Testis (tissue), 5 donors: ENCODE measurements around the gene ACER3. TPM values are rescaled to one million over a fixed set of nuclear protein-coding genes. Genes with fewer than 3 reads are reported as not detected.
"Not testable (repeated sequence)": the region's sequence is repeated elsewhere in the genome, so short reads cannot be mapped to it uniquely, and the experiment has no call there.

ENCODE experiments used
- DNase-seq: peaks from one replicate; pipeline ENCODE4 v3.0.0-alpha.2; 2019
- H3K27ac ChIP-seq, 2 donors: fragments of 200-600 bp; sonication (generic); one replicate each; pipeline ENCODE4 v1.5.1; 2019
- H3K27me3 ChIP-seq: fragments of 200-600 bp; sonication (generic); one replicate; pipeline ENCODE4 v1.5.1; 2019
- H3K36me3 ChIP-seq: fragments of 200-600 bp; sonication (generic); one replicate; pipeline ENCODE4 v1.5.1; 2017; ENCODE audit warnings: low read depth; ENCODE audit errors: missing control alignments
- H3K4me1 ChIP-seq: fragments of 200-600 bp; sonication (generic); one replicate; pipeline ENCODE4 v1.5.1; 2019
- H3K4me3 ChIP-seq, 2 donors: fragments of 200-600 bp; sonication (generic); one replicate each; pipeline ENCODE4 v1.5.1; 2017 to 2019
- H3K9me3 ChIP-seq: fragments of 200-600 bp; sonication (generic); one replicate; pipeline ENCODE4 v1.5.1; 2017
- POLR2A ChIP-seq: fragments of 450-650 bp; IDR thresholded peaks from one replicate; pipeline ENCODE4 v1.6.1; 2017; ENCODE audit warnings: antibody characterized with exemption, mild to moderate bottlenecking, moderate library complexity
- WGBS, 2 donors: methylation state at CpG; one replicate each; pipeline ENCODE4 v1.1.5; 2018; 5-methylcytosine and 5-hydroxymethylcytosine counted together
- intact Hi-C: fragments of 100-400 bp; cut with DNase I; formaldehyde crosslinking; loops from one replicate; pipeline ENCODE4 v1.15.1; 2023; ENCODE audit warnings: low total_unique reads
- long read RNA-seq, 2 donors: transcript quantifications; one replicate each; lab custom pipeline, GENCODE V29; 2026
- polyA plus RNA-seq: library from polyadenylated mRNA; stranded (reverse); fragments of 350-450 nt; fragmentation: Illumina TruSeq; extraction: RNeasy Lipid Tissue Mini Kit (QIAGEN cat#74804); gene quantifications from one replicate; pipeline ENCODE4 v1.2.3, GENCODE V29; 2014; ENCODE audit warnings: low read depth, low replicate concordance; ENCODE audit not compliant: insufficient read depth
- total RNA-seq, 2 donors: library from RNA; depleted of rRNA; stranded (reverse); fragments of >200 nt; gene quantifications; one replicate each; pipeline ENCODE4 v1.2.3, GENCODE V29; 2016
- TF ChIP-seq, protein P1 (sequence below), 3 experiments: fragments of 450-650 bp in 2 of 3; fragments of 200-600 bp in 1 of 3; sonication (generic) in 1 of 3; IDR thresholded peaks; one replicate each; pipeline ENCODE4 v1.5.1; 2016 to 2019; ENCODE audit warnings: antibody characterized with exemption in 3 of 3, mild to moderate bottlenecking in 2 of 3, moderate library complexity in 1 of 3

Gene ACER3
- total RNA-seq: 10 to 100 TPM; 14.6 to 23.7 TPM
- 34.8 TPM for polyA plus RNA-seq
- long read RNA-seq, donor 1, full-length matches to known transcripts: 5 of 5 reads
- long read RNA-seq, donor 1, partial matches to known transcripts: 0 of 5 reads
- long read RNA-seq, donor 1, other reads (novel, unspliced or antisense): 0 of 5 reads
- long read RNA-seq, donor 2, full-length matches to known transcripts: 3 of 3 reads
- long read RNA-seq, donor 2, partial matches to known transcripts: 0 of 3 reads
- long read RNA-seq, donor 2, other reads (novel, unspliced or antisense): 0 of 3 reads

DNA sequence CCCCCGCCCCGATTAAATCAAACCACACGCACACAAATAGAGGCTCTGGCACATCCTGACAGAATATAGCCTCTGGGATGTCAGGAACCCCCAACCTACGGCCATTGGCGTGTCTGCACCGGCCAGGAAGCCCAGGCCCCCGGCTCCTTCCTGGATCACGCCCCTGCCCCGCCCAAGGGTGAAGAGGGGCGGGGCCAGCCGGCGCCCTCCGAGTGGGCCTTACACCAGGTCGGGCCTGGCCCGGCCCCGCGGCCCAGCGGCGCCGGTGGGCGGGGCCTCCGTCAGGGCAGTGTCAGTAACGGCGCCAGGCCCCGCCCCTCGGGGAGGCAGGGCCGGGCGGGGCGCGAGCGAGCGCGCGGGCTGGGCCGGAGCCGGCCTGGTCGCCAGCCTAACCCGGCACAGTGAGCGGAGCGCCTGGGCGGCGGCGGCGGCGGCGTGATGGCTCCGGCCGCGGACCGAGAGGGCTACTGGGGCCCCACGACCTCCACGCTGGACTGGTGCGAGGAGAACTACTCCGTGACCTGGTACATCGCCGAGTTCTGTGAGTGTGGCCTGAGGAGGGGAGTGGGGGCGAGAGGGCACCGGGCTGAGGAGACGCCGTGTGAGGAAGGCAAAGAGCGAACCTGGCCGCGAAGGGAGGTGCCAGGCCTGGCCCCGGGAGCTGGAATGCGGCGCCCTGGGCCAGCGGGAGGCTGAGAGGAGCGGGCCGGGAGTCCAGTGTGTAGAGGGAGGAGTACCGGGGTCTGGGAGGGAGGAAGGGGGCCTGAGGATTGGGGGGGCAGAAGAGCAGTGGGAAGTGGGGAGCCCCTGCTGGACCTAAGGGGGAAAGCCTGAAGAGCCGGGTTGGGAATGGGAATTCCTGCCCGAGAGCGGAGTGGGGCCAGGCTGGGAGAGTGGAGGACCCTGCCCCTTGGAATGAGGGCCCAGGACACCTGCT is at the start of gene ACER3:
ACER3 (plus strand) TSS at position 380 of the 937 bp plus-strand sequence; CDS start at position 439, 59 bp downstream.
- Histone ChIP-seq H3K27me3 (no peaks in the 10 kb centered on the region), H3K36me3 (no peaks in the 10 kb centered on the region), H3K4me1 (peaks cover 8% of the 10 kb centered on the region), H3K4me3 (peak within 1 kb of the TSS; percentile 74 to 92), H3K27ac (peak within 1 kb of the TSS; percentile 86 to 88), H3K9me3 (no peaks in the 10 kb centered on the region)
- intact Hi-C loops: no loop called here
- TF ChIP-seq, protein P1, sequence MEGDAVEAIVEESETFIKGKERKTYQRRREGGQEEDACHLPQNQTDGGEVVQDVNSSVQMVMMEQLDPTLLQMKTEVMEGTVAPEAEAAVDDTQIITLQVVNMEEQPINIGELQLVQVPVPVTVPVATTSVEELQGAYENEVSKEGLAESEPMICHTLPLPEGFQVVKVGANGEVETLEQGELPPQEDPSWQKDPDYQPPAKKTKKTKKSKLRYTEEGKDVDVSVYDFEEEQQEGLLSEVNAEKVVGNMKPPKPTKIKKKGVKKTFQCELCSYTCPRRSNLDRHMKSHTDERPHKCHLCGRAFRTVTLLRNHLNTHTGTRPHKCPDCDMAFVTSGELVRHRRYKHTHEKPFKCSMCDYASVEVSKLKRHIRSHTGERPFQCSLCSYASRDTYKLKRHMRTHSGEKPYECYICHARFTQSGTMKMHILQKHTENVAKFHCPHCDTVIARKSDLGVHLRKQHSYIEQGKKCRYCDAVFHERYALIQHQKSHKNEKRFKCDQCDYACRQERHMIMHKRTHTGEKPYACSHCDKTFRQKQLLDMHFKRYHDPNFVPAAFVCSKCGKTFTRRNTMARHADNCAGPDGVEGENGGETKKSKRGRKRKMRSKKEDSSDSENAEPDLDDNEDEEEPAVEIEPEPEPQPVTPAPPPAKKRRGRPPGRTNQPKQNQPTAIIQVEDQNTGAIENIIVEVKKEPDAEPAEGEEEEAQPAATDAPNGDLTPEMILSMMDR (IDR thresholded peaks at IDR 0.05): no peak
- no peak for TF ChIP-seq POLR2A
- DNase-seq: peak; percentile 96
- 1 to 2% methylated on average over 14 to 38 of the region's 73 CpGs for WGBS, 2 donors

DNA sequence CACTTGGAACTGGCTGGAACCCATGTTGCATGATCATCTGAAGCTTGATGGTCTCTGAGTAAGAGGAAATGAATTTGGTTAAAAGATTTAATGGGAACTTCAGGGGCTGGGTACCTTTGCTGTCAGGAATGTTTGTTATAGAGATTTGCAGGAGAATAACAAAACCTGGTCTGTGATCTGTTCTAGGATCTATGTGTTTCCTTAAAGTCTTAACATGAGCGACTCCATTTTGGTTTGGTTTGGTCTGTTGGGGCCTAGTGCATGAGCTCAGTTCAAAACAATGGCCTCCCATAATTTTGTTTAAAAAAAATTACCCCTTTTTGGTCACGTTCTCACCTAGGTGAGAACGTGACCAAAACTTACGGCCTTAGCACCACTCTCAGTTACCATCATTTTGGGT is 49.5 kb upstream of the ACER3 start:
- intact Hi-C loops: no loop called here
- no peak for DNase-seq
- Histone ChIP-seq H3K4me3 (no peak overlapping the region), H3K36me3 (no peaks in the 10 kb centered on the region), H3K9me3 (no peaks in the 10 kb centered on the region), H3K27ac (no peak overlapping the region), H3K27me3 (no peaks in the 10 kb centered on the region), H3K4me1 (no peaks in the 10 kb centered on the region)
- WGBS, 2 donors: 95 to 97% methylated on average over 4 of the region's 4 CpGs
- no peak for TF ChIP-seq POLR2A
- TF ChIP-seq, protein P1 (IDR thresholded peaks at IDR 0.05): no peak

DNA sequence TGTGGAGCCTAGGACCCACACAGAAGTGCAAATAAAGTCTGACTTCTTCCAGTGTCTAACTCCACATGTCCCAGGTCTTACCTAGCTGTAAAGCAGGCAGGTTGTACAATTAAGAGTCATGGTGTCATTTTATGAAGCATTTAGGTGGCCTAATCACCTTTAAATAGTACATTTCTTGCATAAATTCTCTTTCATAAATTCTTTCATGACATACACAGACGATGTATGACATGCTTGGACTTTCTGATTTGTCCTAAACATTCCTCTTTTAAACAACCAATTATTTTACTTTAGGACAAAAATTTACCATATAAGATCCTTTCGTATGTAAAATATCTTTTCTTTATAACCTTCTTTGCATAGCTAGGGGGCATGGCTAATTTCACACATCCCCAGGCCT is 46.3 kb upstream of the ACER3 start:
- TF ChIP-seq POLR2A: no peak
- no peak overlapping the region for H3K4me3 ChIP-seq
- intact Hi-C loops: no loop called here
- H3K27me3 ChIP-seq: no peaks in the 10 kb centered on the region
- DNase-seq: no peak
- no peaks in the 10 kb centered on the region for H3K36me3 ChIP-seq
- H3K4me1 ChIP-seq: no peaks in the 10 kb centered on the region
- H3K27ac ChIP-seq: no peak overlapping the region
- 68 to 95% methylated on average over 2 of the region's 2 CpGs for WGBS, 2 donors
- no peaks in the 10 kb centered on the region for H3K9me3 ChIP-seq

DNA sequence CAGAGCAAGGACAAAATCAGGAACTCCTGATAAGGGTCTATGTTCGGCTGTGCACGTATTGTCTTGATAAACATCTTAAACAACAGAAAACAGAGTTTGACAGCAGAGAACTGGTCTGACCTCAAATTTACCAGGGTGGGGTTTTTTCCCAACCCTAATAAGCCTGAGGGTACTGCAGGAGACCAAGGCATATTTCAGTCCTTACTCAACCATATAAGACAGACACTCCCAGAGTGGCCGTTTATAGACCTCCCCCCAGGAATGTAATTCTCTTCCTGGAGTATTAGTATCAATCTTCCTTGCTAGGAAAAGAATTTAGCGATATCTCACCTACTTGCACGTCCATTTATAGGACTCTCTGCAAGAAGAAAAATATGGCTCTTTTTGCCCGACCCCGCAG is 45.0 kb upstream of the ACER3 start:
- H3K9me3 ChIP-seq, H3K4me1 ChIP-seq, intact Hi-C loops, DNase-seq, H3K27ac ChIP-seq, H3K36me3 ChIP-seq, H3K27me3 ChIP-seq, H3K4me3 ChIP-seq: not testable (repeated sequence)
- WGBS, 2 donors: 93 to 94% methylated on average over 7 of the region's 7 CpGs

DNA sequence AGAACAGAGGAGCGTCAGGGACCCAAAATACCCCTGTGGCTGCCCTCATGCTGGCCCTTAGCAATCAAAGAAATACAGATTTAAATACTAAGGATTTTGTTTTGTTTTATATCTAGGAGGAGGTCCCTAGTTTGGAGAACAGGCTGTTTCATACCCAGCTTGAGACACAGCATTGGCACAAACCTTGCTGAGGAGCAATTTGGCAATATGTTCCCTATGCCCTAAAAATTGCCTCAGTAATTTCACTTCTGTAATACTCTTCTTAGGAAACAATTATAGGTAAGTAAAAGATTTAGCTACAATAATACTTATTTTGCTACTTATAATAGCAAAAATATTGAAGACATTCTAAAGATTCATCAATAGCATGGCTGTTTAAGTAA is 40.5 kb upstream of the ACER3 start:
- Histone ChIP-seq H3K4me3 (no peak overlapping the region), H3K27me3 (no peaks in the 10 kb centered on the region), H3K27ac (no peak overlapping the region), H3K9me3 (no peaks in the 10 kb centered on the region), H3K36me3 (no peaks in the 10 kb centered on the region), H3K4me1 (no peaks in the 10 kb centered on the region)
- intact Hi-C loops: no loop called here
- TF ChIP-seq, protein P1 (IDR thresholded peaks at IDR 0.05): no peak
- 75 to 85% methylated on average over 1 of the region's 1 CpG for WGBS, 2 donors
- no peak for DNase-seq

DNA sequence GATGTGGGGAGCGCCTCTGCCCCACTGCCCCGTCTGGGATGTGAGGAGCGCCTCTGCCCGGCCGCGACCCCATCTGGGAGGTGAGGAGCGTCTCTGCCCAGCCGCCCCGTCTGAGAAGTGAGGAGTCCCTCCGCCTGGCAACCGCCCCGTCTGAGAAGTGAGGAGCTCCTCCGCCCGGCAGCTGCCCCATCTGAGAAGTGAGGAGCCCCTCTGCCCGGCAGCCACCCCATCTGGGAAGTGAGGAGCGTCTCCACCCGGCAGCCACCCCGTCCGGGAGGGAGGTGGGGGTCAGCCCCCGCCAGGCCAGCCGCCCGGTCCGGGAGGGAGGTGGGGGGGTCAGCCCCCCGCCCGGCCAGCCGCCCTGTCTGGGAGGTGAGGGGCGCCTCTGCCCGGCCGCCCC is 39.3 kb upstream of the ACER3 start:
- DNase-seq, H3K27ac ChIP-seq, H3K4me1 ChIP-seq, H3K9me3 ChIP-seq, H3K36me3 ChIP-seq, intact Hi-C loops, H3K27me3 ChIP-seq: not testable (repeated sequence)
- 80% methylated on average over 29 of the region's 29 CpGs; no CpG with 5 or more reads in 1 of the 2 donors for WGBS, 2 donors
- H3K4me3 ChIP-seq: peak overlapping the region in 1 of 2 donors; percentile 5
